CD14-positive monocyte (primary cell): ENCODE data around the gene C5orf22. TPM values are rescaled to one million over a fixed set of nuclear protein-coding genes. Genes with fewer than 3 reads are reported as not detected.

ENCODE experiments used
- DNase-seq, 3 donors: peaks; one replicate each; pipeline ENCODE4 v3.0.0-alpha.2; 2011 to 2022
- H2AFZ ChIP-seq: 2 replicates; pipeline ENCODE4 v1.6.0; 2012; ENCODE audit warnings: mild to moderate bottlenecking, low read depth, low read length, inconsistent platforms; ENCODE audit not compliant: insufficient read depth, poor library complexity, severe bottlenecking
- H3K27ac ChIP-seq, 2 donors: 1 replicate in 1 of 2; 2 replicates in 1 of 2; pipeline ENCODE4 v1.5.1; 2012 to 2013; ENCODE audit warnings: low read length in 2 of 2, control low read depth in 1 of 2, inconsistent platforms in 1 of 2, low read depth in 1 of 2, mild to moderate bottlenecking in 1 of 2
- H3K27me3 ChIP-seq, 2 donors: one replicate each; pipeline versions ENCODE4 v1.6.0 to v1.6.1; 2011 to 2013; ENCODE audit warnings: low read length in 2 of 2; ENCODE audit not compliant: control insufficient read depth in 2 of 2, insufficient read depth in 2 of 2
- H3K36me3 ChIP-seq, 2 donors: replicated peaks in 1 of 2; 1 replicate in 1 of 2; 2 replicates in 1 of 2; pipeline versions ENCODE4 v1.5.1 to v1.6.1; 2012 to 2013; ENCODE audit warnings: low read length in 2 of 2, control low read depth in 1 of 2, inconsistent platforms in 1 of 2, mild to moderate bottlenecking in 1 of 2; ENCODE audit not compliant: insufficient read depth in 2 of 2, control insufficient read depth in 1 of 2
- H3K4me1 ChIP-seq, 2 donors: 1 replicate in 1 of 2; 2 replicates in 1 of 2; pipeline versions ENCODE4 v1.5.1 to v1.6.1; 2012 to 2013; ENCODE audit warnings: low read length in 2 of 2, control low read depth in 1 of 2, inconsistent platforms in 1 of 2, mild to moderate bottlenecking in 1 of 2, moderate library complexity in 1 of 2; ENCODE audit not compliant: insufficient read depth in 2 of 2, control insufficient read depth in 1 of 2
- H3K4me2 ChIP-seq: replicated peaks from 2 replicates; pipeline ENCODE3; 2012; ENCODE audit warnings: low read length, moderate library complexity, mild to moderate bottlenecking; ENCODE audit not compliant: poor library complexity, severe bottlenecking; ENCODE audit errors: extremely low read depth
- H3K4me3 ChIP-seq, 3 experiments: fragments of 200-600 bp in 1 of 3; sonication (generic) in 1 of 3; replicated peaks in 1 of 3; 1 replicate in 2 of 3; 2 replicates in 1 of 3; pipeline ENCODE4 v1.5.1; 2011 to 2013; ENCODE audit warnings: low read length in 3 of 3, mild to moderate bottlenecking in 3 of 3, control low read depth in 2 of 3, low read depth in 2 of 3, inconsistent platforms in 1 of 3, moderate library complexity in 1 of 3
- H3K79me2 ChIP-seq: 2 replicates; pipeline ENCODE4 v1.6.0; 2012; ENCODE audit warnings: mild to moderate bottlenecking, control low read depth, inconsistent platforms, low read length, moderate library complexity; ENCODE audit not compliant: insufficient read depth
- H3K9ac ChIP-seq: 2 replicates; pipeline ENCODE4 v1.6.0; 2017; ENCODE audit warnings: low read length, mild to moderate bottlenecking; ENCODE audit not compliant: insufficient read depth, poor library complexity, severe bottlenecking
- H3K9me3 ChIP-seq, 2 donors: replicated peaks in 1 of 2; 1 replicate in 1 of 2; 2 replicates in 1 of 2; pipeline versions ENCODE4 v1.5.1 to v1.6.1; 2012 to 2013; ENCODE audit warnings: low read length in 2 of 2, control low read depth in 1 of 2; ENCODE audit not compliant: control insufficient read depth in 1 of 2, insufficient read depth in 1 of 2
- H4K20me1 ChIP-seq: 2 replicates; pipeline ENCODE4 v1.6.0; 2012; ENCODE audit warnings: mild to moderate bottlenecking, low read length, control low read depth, moderate library complexity; ENCODE audit not compliant: insufficient read depth
- H3K27ac Mint-ChIP-seq, 7 donors: one replicate each; pipeline ENCODE4 v1.8.0; 2020; ENCODE audit warnings: mild to moderate bottlenecking in 7 of 7, mixed read lengths in 7 of 7, moderate library complexity in 6 of 7, inconsistent platforms in 2 of 7
- H3K27me3 Mint-ChIP-seq, 3 donors: one replicate each; pipeline ENCODE4 v1.8.0; 2021 to 2022; ENCODE audit warnings: low read depth in 3 of 3, mild to moderate bottlenecking in 3 of 3, mixed read lengths in 3 of 3, moderate library complexity in 3 of 3, inconsistent platforms in 1 of 3
- H3K36me3 Mint-ChIP-seq, 2 donors: one replicate each; pipeline ENCODE4 v1.8.0; 2020; ENCODE audit warnings: mixed read lengths in 2 of 2, inconsistent platforms in 1 of 2, mild to moderate bottlenecking in 1 of 2
- H3K4me1 Mint-ChIP-seq: one replicate; pipeline ENCODE4 v1.8.0; 2020; ENCODE audit warnings: mild to moderate bottlenecking, mixed read lengths
- H3K4me3 Mint-ChIP-seq, 2 donors: one replicate each; pipeline ENCODE4 v1.8.0; 2020; ENCODE audit warnings: mild to moderate bottlenecking in 2 of 2, mixed read lengths in 2 of 2, moderate library complexity in 1 of 2
- H3K9me3 Mint-ChIP-seq, 7 donors: one replicate each; pipeline ENCODE4 v1.8.0; 2020 to 2022; ENCODE audit warnings: mixed read lengths in 7 of 7, mild to moderate bottlenecking in 6 of 7, moderate library complexity in 6 of 7, inconsistent platforms in 2 of 7
- WGBS: methylation state at CpG from one replicate; pipeline ENCODE4 v1.1.5; 2013; ENCODE audit warnings: missing lambda C conversion rate; ENCODE audit not compliant: insufficient coverage; 5-methylcytosine and 5-hydroxymethylcytosine counted together
- intact Hi-C, 2 donors: fragments of 100-400 bp; cut with micrococcal nuclease; formaldehyde crosslinking; loops; one replicate each; pipeline versions ENCODE4 v1.15.0 to v1.15.1; 2023
- polyA plus RNA-seq, 3 donors: library from polyadenylated mRNA; depleted of rRNA in 1 of 3; unstranded in 2 of 3; stranded (reverse) in 1 of 3; fragments of 300-500 nt in 2 of 3; fragments of >200 nt in 1 of 3; fragmentation: Illumina TruSeq in 2 of 3; gene quantifications; 1 replicate in 2 of 3; 2 replicates in 1 of 3; pipeline ENCODE4 v1.2.3, GENCODE V29; 2012 to 2021
- TF ChIP-seq, protein P1 (sequence below): fragments of 200-600 bp; IDR thresholded peaks from one replicate; pipeline ENCODE4 v1.8.0; 2022; ENCODE audit warnings: antibody characterized with exemption, mild to moderate bottlenecking

The C5orf22 gene
- polyA plus RNA-seq, 3 donors, result 5.8 to 20.2 (median 19.9) TPM

DNA sequence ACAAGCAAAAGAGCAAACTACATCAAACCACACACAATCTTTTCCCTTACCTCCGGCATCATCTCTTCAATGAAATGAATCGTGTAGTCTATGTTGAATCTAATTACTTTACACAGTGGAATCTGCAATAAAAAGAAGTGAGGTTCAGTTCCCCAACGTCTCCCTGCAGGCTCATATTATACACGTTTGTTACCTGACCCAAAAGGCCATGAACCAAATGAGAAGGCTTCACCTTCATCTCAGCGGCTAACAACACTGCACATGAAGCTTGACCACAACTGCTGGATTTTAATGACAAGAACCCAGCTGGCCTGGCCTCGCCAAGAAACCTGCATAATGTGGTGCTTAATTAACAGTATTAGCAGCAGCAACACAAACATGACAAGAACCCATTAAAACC is 45.7 kb upstream of the C5orf22 start:
- peaks cover 68 to 81% of the 10 kb centered on the region in 2 donors for H3K36me3 Mint-ChIP-seq
- H3K27me3 ChIP-seq, result no peaks in the 10 kb centered on the region
- H3K27me3 Mint-ChIP-seq, result no peaks in the 10 kb centered on the region
- intact Hi-C loops, result no loop called here
- no peak overlapping the region for H3K9ac ChIP-seq
- no peak overlapping the region for H3K4me2 ChIP-seq
- H3K4me1 ChIP-seq, result no peaks in the 10 kb centered on the region
- 90% methylated on average over 2 of the region's 6 CpGs for WGBS
- H3K9me3 ChIP-seq, result no peaks in the 10 kb centered on the region
- H3K9me3 Mint-ChIP-seq, result no peaks in the 10 kb centered on the region
- H3K36me3 ChIP-seq, result peaks cover 45 to 96% of the 10 kb centered on the region in 2 donors
- TF ChIP-seq, protein P1, sequence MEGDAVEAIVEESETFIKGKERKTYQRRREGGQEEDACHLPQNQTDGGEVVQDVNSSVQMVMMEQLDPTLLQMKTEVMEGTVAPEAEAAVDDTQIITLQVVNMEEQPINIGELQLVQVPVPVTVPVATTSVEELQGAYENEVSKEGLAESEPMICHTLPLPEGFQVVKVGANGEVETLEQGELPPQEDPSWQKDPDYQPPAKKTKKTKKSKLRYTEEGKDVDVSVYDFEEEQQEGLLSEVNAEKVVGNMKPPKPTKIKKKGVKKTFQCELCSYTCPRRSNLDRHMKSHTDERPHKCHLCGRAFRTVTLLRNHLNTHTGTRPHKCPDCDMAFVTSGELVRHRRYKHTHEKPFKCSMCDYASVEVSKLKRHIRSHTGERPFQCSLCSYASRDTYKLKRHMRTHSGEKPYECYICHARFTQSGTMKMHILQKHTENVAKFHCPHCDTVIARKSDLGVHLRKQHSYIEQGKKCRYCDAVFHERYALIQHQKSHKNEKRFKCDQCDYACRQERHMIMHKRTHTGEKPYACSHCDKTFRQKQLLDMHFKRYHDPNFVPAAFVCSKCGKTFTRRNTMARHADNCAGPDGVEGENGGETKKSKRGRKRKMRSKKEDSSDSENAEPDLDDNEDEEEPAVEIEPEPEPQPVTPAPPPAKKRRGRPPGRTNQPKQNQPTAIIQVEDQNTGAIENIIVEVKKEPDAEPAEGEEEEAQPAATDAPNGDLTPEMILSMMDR, result no peak
- no peak overlapping the region for H2AFZ ChIP-seq
- no peaks in the 10 kb centered on the region for H3K4me1 Mint-ChIP-seq
- no peak for DNase-seq
- no peaks in the 10 kb centered on the region for H4K20me1 ChIP-seq
- no peak overlapping the region for H3K4me3 ChIP-seq
- H3K79me2 ChIP-seq, result no peaks in the 10 kb centered on the region
- H3K4me3 Mint-ChIP-seq, result no peak overlapping the region
- H3K27ac Mint-ChIP-seq, result no peak overlapping the region
- H3K27ac ChIP-seq, result no peak overlapping the region

DNA sequence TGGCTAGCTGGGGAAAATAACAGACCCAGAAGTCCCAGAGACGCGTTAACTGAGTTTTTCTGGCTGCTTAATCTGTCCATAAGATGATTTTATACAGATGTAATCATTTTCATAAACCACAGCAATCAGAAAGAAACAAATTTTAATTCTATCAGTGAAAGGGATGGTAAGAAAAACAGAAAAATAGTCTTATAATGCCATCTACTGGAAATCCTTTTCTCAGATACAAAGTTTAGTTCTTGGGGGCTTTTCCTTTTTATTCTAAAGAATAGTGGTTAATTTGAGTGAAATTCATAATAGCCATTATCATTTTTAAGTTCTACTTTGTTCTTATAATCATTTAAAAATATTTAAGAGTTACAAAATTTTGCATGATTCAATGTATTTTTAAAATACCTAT is 44.6 kb upstream of the C5orf22 start:
- Histone ChIP-seq H3K27me3 (no peaks in the 10 kb centered on the region), H2AFZ (no peak overlapping the region), H3K4me3 (no peak overlapping the region), H3K4me2 (no peak overlapping the region), H3K9me3 (no peaks in the 10 kb centered on the region), H3K79me2 (no peaks in the 10 kb centered on the region), H4K20me1 (no peaks in the 10 kb centered on the region), H3K36me3 (peaks cover 40 to 96% of the 10 kb centered on the region in 2 donors), H3K27ac (no peak overlapping the region), H3K4me1 (no peaks in the 10 kb centered on the region), H3K9ac (no peak overlapping the region)
- Mint-ChIP-seq H3K27me3 (no peaks in the 10 kb centered on the region), H3K4me1 (no peaks in the 10 kb centered on the region), H3K27ac (no peak overlapping the region), H3K36me3 (peaks cover 66 to 81% of the 10 kb centered on the region in 2 donors), H3K9me3 (no peaks in the 10 kb centered on the region), H3K4me3 (no peak overlapping the region)
- TF ChIP-seq, protein P1, result no peak
- intact Hi-C loops, result no loop called here
- no CpG with 5 or more reads among the region's 2 CpGs for WGBS
- no peak for DNase-seq
